Measurements from ENCODE around the gene TMPRSS3.
"Not testable (repeated sequence)": the region's sequence is repeated elsewhere in the genome, so short reads cannot be mapped to it uniquely, and the experiment has no call there.

Gene TMPRSS3

DNA sequence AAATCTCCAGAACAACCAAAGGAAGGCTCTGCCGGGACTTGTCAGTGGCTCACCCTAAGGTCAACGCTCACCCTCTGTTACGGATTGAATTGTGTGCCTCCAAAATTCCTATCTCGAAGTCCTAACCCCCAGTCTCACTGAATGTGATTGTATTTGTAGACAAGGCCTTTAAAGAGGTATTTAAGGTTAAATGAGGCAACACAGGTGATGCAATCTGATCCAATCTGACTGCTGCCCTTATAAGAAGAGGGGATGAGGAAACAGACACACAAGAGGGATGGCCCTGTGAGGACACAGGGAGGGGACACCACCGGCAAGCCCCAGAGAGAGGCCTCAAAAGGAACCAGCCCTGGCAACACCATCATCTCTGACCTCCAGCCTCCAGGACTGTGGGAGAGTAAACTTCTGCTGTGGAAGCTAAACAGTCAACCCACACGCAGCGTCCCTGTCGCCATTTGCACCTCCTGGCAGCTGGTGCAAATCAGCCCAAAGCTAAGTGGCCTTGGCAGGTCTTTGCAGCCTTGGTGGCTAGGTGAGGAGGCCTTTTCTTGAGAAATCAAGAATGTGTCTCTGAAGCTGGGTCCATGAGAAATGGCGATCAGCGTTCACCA, 32.1 kb upstream of the TMPRSS3 start:
- DNase-seq: no peak

DNA sequence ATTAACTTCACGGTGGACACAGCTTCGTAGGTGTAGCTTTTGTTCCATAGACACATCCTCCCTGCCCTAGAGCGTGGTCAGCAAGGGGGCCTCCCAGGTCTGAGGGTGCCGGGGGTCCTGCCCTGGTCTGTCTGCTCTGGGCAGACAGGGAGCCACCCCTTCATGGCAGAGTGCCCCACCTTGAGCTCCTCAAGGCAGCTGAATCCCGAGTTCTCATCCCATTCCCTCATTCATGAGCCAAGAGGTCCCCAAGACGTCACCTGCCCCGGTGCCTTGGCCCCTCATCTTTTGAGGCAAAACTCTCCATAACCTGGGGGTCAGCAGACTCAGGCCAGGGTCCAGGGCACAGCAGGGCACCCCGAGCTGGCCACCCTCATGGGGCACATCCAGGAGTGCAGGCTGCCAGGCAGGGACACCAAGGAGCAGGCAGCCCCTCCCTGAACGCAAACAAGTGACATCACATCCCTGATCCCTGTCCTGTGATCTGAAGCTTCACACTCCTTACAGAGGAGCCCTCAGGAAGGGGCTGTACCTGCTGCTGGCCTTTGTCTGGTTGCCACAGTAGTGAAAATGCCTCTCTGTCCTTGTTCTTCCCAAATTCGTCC, 31.1 kb upstream of the TMPRSS3 start:
- DNase-seq: no peak

DNA sequence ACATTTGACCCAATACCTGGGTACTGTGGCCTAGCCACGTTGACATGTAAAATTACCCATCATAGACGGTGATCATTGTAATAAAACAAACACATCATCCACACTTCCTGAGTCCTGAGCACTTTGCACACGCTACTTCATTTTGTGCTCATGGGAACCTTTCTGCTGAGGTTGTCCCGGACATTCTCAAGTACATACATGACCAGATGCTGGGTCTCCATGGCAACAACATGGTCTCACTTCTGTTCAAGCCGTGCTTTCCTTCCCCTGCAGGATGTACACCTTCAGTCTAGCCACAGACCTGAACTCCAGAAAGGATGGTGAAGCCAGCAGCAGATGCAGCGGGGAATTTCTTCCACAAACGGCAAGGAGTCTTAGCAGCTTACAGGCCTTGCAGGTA, 30.6 kb upstream of the TMPRSS3 start:
- no peak for DNase-seq

DNA sequence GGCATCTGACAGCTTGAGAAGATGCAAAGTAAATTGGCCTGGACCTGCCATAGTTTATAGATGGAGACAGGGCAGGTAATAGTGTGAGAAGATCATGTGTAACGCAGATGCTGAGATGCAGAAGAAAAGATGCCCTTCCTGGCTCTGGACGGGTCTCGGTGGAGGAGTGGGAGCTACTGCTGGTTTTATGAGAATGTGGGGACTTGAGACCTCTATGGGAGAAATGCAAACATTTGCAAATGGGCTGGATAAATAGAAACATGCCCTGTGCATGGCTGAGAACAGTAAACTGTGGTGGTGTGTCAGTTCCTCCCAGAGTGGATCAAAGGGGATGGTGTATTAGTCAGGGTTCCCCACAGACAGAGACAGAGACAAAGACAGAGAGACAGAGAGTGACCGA, 29.7 kb upstream of the TMPRSS3 start:
- DNase-seq: no peak

DNA sequence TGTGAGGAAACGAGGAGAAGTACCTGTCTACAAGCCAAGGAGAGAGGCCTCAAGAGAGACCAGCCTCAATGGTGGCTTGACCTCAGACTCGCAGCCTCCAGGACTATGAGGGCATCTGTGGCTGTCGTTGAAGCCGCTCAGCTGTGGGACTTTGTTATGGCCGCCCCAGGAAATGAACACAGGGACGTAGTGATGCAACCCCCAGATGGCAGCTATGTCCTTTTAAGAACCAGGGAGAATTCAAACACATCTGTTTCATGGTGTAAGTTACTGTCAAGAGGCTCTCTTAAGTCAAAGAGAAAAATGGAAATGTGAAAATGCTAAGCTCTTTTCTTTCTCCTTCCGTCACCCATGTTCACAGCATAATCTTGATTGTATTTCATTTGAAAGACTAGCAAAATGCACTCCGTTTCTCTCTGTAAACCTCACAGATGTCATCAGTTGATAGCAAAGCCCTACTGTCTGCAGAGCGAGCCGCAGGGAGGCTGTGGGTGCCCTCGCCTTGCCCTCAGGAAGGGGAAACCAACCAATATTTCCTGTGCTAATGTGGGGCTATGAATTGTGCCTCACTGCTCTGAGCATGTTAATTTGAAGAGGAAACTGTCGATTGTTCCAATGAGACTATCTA, 29.2 kb upstream of the TMPRSS3 start:
- peak; percentile 75 to 79 for DNase-seq

DNA sequence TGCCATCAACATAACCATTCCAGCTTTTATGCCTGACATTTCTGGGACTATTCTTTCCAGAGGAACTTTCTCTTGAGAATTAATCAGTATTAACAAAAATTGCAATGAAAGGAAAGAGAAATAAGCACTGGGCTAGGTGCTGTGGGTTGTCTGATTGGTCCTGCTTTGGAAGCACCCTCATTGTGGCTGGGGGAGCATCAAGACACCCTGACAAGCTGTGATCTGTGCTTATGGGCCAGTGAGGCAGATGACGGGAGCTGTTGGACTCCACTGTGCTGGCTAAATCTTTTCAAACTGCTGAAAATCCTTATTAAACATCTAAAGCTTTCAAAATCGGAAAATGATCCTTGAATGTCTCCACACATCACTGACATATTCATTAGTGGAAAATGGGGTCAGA, 27.8 kb upstream of the TMPRSS3 start:
- DNase-seq: no peak

DNA sequence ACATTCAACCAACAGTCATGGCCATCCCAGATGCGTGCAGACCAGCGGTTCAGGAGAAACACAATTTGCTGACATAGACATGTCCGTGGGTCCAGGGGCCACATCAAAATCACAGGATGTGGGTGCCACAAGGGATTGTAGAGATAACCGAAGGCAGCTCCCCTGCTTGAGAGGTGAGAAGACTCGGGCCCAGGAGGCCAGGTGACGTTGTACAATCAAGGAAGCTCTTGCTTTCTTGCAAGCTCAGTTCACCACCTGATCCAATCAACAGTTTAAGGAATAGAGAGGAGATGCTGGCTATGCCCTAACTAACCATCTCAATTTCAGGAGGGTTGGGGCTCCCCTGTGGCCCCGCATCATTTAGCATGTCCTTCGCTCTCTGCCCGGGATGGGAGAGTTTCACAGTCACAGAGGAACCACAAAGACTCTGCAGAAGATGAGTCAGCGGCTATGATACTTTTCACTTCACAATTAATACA, 27.4 kb upstream of the TMPRSS3 start:
- DNase-seq: peak; percentile 72 to 74

DNA sequence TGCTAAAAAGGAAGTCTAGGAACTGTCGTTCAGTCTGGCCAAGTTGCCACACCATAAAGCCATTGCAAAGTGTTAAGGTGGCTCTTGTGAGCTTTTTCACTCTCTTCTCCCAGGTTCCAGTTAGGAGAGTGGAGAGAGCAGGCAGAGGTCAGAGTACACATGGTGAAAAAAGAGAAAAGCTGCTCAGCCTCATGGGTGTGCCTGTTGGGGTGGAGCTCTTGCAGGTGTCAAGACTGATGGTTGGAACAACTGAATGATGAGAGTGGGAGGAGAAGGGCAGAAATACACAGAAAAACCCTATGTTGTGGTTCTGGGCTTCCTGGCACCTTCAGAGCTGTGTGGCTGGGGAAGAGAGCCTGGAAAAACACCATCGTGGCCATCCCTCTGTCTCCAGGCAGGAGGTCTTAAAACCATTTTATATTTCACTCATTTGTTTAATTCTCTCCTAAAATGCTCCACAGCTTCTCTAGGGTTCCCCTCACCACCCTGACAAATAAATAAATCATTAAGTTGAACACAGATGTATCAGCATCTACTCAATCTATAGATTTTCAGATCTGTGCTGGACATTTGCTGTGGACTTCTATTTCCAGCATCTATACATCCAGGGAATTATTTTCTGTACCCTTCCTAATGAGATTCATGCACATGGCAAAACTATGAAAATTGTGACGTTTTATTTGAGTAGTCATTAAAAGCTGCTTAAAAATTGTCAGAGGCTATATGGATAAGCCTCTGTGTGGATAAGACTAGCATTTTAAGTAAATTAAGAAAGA, 25.4 kb upstream of the TMPRSS3 start:
- peak; percentile 50 to 62 for DNase-seq

DNA sequence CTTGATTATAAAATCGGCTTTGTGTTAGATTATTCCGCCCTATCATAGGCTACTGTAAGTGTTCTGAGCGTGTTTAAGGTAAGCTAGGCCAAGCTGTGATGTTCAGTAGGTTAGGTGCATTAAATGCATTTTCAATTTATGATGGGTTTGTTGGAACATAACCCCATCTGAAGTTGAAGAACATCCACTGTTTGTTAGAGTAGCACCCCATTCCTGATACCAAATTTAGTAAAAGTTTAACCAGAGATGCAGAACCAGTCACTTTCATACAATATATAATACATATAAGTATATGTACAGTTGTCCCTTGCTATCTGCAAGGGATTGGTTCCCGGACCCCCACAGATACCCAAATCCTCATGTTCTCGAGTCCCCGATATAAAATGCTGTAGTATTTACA, 24.0 kb upstream of the TMPRSS3 start:
- DNase-seq: no peak

DNA sequence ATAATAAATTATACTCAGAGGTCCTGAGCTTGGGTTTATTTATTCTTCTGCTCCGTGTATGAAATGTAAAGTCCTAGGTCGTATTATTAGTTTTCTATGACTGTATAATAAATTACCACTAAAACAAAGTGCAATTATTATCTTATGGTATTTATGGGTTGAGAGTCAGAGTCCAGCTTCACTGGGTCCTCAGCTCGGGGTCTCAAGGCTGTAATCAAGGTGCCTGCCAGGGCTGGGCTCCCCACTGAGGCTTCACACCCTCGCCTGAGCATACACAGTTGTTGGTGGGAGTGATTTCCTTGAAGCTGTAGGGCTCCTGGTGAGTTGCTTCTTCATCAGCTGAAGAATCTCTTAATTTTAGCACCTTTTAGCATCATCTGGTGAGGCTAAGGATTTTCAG, 23.0 kb upstream of the TMPRSS3 start:
- DNase-seq: no peak

DNA sequence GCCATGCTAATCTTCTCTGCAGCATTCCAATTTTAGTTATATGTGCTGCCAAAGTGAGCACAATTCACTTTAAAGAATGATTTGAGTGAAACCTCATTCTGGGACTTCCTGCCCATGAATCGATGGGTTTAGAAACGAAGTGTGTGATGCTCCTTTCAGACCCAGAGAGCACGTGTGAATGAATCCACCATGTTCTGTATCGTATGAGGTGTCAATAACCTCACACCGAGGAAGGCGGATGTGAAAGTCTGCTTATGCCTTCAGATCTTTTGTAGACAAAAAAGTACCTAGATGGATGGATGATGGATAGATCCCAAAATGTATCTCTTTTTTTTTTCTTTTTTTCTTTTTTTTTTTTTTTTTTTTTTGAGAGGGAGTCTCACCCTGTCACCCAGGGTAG, 21.7 kb upstream of the TMPRSS3 start:
- DNase-seq: no peak

DNA sequence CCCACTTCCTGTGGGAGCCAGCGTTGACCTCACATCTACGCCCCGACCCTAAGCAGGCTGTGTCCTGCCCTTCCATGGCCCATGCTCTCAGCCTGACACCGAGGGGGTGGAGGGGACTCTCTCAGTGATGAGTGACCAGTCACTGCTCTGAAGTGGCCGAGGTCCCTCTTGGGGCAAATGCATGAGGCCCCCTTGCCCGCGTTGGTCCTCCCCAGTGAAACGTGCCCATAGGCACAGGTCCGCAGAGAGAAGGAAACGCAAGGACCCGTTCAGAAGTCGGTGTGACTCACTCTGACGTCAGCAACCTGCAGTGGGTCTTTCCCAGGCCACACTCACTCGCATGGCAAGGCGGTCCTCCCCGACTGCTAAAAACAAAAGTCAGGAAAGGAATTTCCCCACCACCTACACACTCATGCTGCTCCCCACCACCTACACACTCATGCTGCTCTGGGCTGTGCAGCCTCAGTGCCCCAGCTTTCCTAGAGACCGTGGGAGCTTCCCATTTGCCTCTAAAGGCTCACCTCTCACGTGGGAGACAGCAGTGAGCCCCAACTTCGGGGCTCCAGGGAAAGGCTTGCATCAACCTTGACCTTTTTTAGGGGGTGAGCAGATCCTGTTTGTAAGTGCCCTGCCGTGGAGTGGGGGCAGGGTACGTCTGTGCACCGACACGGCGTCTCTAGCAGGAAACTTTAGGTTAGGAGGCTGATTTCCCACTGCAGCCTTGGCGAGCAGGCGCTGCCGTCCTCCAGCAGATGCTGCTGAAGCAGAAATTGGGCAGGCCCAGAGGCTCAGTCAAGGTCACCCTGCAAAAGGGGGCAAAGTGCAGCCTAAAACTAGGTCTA, 19.3 kb upstream of the TMPRSS3 start:
- DNase-seq: peak; percentile 95 to 96

DNA sequence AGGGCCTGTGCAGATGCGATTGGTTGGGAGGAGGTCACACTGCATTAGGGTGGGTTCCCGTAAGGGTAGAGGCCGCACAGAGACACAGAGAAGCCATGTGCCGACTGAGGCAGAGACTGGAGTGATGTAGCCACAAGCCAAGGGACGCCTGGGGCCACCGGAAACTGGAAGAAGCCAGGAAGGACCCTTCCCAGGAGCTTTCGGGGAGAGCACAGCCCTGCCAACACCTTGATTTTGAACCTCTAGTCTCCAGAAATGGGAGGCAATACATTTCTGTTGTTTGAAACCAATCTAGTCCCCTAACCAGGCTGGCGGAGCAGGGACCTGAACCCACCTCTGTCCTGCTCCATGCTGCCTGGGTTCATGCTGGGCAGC, 18.7 kb upstream of the TMPRSS3 start:
- no peak for DNase-seq

DNA sequence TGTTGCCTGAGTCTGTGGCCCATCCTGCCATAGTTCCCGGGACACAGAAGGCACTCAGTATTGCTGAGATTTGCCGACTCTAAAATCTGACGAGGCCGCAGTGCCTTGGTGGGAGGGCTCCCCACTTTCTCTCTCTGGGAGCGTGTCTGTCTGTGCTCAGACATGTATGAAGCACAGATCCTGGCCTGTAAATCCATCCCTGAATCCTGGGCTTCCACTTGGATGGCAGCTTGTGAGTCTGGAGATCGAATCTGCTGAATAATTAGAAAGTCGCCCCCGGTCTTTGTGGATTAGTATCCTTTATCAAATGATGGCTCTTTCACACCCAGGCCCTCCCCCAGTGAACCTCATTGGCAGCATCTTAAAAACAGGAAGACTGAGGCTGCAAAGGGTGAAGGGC, 18.2 kb upstream of the TMPRSS3 start:
- no peak for DNase-seq

DNA sequence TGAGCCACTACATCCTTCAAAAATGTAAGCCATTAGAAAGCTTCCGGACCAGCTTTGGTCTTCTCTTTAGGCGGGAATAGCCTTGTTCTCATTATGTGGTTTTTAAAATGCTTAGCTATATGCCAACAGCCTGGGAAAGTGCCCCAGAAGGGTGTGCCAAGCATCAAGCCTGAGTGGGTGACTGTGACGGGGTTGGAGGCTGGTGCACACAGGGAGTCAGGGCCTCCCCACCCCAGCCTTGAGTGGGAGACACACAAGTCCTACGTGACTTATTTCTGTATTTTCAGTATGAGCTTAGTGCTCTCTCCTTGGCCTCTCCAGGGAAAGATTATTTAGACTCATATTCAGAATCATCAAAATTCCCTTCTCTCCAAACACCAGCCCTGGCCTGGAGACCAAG, 17.6 kb upstream of the TMPRSS3 start:
- peak; percentile 72 to 78 for DNase-seq

DNA sequence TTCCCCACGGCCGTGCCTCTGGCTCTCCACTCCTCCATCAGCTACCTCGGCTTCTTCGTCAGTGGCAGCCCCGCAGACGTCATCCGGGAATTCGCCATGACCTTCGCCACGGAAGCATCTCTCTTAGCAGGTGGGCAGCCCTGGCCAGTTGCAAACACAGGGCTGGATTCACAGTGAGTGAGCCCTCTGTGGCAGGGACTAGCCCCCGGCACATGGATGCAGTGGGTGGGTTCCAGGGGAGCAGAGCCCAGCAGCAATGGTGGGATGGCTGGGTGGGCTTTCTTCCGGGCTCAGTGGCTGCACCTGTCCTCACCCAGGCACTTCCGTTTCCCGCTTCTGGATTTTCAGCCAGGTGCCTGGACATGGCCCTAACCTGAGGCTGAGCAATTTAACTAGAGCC, 17.2 kb upstream of the TMPRSS3 start:
- DNase-seq: no peak

DNA sequence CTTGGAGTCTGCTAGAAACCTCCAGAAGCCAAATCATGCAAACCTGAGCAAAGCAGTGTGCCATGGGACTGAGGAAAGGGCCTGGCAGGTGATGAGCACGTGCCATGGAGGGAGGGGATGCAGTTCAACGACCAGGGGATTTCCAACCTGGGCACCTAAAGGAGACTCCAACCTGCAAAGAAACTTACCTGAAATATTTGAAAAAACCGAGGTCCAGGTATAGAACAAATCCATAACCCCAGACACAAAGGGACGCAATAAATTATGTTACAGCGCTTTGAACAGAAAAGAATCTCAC, 16.7 kb upstream of the TMPRSS3 start:
- DNase-seq: no peak

DNA sequence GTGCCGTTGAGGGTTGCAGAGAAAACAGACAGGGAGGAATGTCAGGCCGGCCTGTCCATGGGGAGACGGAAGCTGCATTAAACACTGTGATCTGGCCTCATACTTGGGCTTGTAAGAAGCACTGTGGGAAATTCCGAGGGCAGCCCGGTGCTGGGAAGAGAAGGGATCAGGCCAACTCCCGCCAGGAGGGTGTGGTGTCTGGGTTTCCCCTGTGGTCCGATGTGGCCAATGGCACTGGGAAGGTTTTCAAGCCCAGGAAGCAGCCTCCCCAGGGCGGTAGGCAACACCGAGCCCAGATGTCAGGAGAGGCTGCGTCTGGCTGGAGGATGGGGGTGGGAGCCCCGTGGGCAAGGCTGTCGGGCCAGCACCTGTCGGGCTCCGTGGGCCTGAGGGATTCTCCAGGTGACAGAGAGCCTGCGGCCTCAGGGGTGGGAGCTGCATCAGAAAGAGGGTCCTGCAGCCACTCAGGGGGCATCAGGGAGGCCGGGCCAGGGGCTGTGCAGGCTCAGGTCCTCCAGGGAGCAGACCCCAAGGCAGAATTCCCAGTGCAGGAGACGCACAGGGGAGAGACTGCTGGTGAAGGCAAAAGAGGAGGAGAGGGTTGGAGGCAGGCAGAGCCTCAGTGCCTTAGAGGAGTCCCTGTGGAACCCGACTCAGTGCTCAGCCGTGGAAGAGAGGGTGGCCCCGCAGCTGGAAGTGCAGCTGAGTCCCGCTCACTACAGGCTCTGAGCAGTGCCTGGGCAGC, 16.2 kb upstream of the TMPRSS3 start:
- DNase-seq: no peak

DNA sequence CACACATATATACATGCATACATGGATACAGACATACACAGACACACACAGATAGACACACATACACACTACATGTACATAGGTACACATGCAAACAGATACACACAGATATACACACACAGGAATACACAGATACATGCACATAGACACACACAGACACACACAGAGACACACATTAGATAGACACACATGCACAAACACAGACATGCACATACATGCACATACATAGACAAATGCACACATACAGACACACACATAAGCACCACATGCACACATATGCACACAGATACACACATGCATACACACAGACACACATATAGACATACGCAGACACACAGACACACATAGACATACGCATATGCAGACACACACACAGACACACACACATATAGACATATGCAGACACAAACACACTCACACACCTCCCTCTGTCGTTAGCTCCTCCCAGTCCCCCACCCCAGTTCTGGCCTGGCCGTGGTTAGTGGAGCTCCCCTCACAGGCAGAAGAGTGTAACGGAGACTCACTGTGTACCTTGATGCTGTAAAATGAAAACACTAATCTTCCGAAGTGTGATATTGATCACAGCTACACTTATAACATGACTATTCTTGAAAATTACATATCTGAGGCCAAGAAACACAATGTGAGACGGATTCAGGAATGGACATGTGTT, 15.5 kb upstream of the TMPRSS3 start:
- DNase-seq: peak; percentile 62

DNA sequence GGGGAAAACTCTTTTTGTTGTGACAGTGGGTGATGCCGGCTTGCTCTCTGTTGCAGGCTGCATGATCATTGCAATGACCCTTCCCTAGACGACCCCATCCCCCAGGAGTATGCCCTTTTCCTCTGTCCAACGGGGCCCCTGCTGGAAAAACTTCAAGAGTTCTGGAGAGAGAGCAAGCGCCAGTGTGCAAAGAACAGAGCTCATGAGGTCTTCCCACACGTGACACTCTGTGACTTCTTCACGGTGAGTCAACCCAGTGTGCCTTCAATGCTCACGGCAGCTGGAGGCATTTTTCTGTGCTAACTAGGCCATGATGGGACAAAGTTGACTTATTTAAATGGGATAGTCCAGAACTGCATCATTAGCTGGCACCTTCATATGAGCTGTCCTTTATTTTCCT, 13.5 kb upstream of the TMPRSS3 start:
- DNase-seq: no peak

DNA sequence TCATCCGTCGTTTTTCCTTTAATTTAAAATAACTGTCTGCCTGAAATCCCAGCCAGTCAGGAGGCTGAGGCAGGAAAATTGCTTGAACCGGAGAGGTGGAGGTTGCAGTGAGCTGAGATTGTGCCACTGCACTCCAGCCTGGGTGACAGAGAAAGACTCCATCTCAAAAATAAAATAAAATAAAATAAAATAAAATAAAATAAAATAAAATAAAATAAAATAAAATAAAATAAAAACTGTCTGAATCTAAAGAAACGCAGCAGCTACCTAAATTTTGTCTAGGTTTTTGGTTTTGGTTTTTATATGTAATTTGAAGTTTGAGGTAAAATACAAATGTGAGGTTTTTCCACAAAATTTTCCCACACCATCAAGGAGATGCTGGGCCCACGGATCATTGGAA, 12.9 kb upstream of the TMPRSS3 start:
- DNase-seq: not testable (repeated sequence)

DNA sequence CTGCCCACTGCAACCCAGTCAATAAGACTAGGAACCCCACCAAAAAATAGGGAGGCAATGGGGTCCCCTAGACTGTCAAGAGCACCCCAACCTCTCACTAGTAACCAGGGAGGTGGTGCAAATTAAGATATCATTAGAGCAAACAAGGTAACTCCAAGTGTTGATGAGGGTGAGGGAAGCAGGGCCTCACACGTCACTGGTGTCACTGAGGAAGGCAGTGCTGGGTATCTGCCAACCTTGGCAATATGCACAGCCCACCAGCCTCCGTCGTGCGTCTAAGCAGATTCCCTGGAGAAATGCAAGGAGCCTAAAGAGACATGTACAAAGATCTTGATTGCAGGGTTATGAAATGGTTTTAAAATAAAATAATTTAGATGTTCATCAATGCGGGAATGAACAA, 11.6 kb upstream of the TMPRSS3 start:
- no peak for DNase-seq
